Progenitor cell of endocrine pancreas (in vitro differentiated cells): ENCODE results near the gene KANSL1. TPM values are rescaled to one million over a fixed set of nuclear protein-coding genes. Genes with fewer than 3 reads are reported as not detected.

ENCODE experiments used
- DNase-seq: peaks from one replicate; pipeline ENCODE4 v3.0.0; 2021; ENCODE audit warnings: low spot score; ENCODE audit not compliant: unreplicated experiment
- H3K27ac Mint-ChIP-seq: 2 replicates; pipeline ENCODE4 v1.8.0; 2021; ENCODE audit warnings: mild to moderate bottlenecking, moderate library complexity, mixed read lengths
- H3K27me3 Mint-ChIP-seq: 2 replicates; pipeline ENCODE4 v1.8.0; 2021; ENCODE audit warnings: mixed read lengths
- H3K36me3 Mint-ChIP-seq: 2 replicates; pipeline ENCODE4 v1.8.0; 2022; ENCODE audit warnings: mixed read lengths; ENCODE audit not compliant: insufficient read depth
- H3K4me1 Mint-ChIP-seq: 2 replicates; pipeline ENCODE4 v1.8.0; 2021; ENCODE audit warnings: low read depth, mixed read lengths
- H3K4me3 Mint-ChIP-seq: 2 replicates; pipeline ENCODE4 v1.8.0; 2021; ENCODE audit warnings: low read depth, mild to moderate bottlenecking, moderate library complexity, mixed read lengths
- H3K9me3 Mint-ChIP-seq: 2 replicates; pipeline ENCODE4 v1.8.0; 2021; ENCODE audit warnings: low read depth, mixed read lengths
- CTCF ChIP-seq: fragments of 200-600 bp; sonication (generic); IDR thresholded peaks from one replicate; pipeline ENCODE4 v1.5.0; 2021; ENCODE audit warnings: antibody characterized with exemption, mild to moderate bottlenecking; ENCODE audit not compliant: unreplicated experiment
- total RNA-seq: library from RNA; stranded (reverse); gene quantifications from 2 replicates; pipeline ENCODE4 v1.2.1, GENCODE V29; 2021

The KANSL1 gene
- total RNA-seq, 1 donor from 2014 or later = 173 TPM

- H3K36me3 Mint-ChIP-seq = peaks cover 32% of the 10 kb centered on the region
- DNase-seq = no peak
Observed at GRCh38 chr17:46042925-46043324, 150.3 kb downstream of the KANSL1 start.

GRCh38 chr17:46042246-46042645 lies 151.0 kb downstream of the KANSL1 start:
- Mint-ChIP-seq H3K4me1 (peaks cover 12% of the 10 kb centered on the region), H3K4me3 (no peak overlapping the region), H3K27ac (peak overlapping the region; percentile 22), H3K27me3 (no peaks in the 10 kb centered on the region), H3K9me3 (no peaks in the 10 kb centered on the region), H3K36me3 (peaks cover 32% of the 10 kb centered on the region)
- no peak for DNase-seq
- TF ChIP-seq CTCF = no peak

More at GRCh38 chr17:46042925-46043324, 150.3 kb downstream of the KANSL1 start:
- Mint-ChIP-seq H3K4me3 (no peak overlapping the region), H3K4me1 (peaks cover 12% of the 10 kb centered on the region), H3K27me3 (no peaks in the 10 kb centered on the region), H3K27ac (peak overlapping the region; percentile 64), H3K9me3 (no peaks in the 10 kb centered on the region)
- no peak for TF ChIP-seq CTCF

GRCh38 chr17:46039592-46040186 lies 153.5 kb downstream of the KANSL1 start:
- Mint-ChIP-seq H3K4me3 (no peak overlapping the region), H3K27ac (peak overlapping the region; percentile 26), H3K9me3 (no peaks in the 10 kb centered on the region), H3K27me3 (no peaks in the 10 kb centered on the region), H3K4me1 (peaks cover 5% of the 10 kb centered on the region), H3K36me3 (peaks cover 28% of the 10 kb centered on the region)
- DNase-seq = no peak
- TF ChIP-seq CTCF = no peak

- no peak overlapping the region for H3K4me3 Mint-ChIP-seq
- H3K4me1 Mint-ChIP-seq = peaks cover 2% of the 10 kb centered on the region
- H3K27me3 Mint-ChIP-seq = no peaks in the 10 kb centered on the region
- no peaks in the 10 kb centered on the region for H3K9me3 Mint-ChIP-seq
- no peak for DNase-seq
- no peak for TF ChIP-seq CTCF
- no peak overlapping the region for H3K27ac Mint-ChIP-seq
- peaks cover 26% of the 10 kb centered on the region for H3K36me3 Mint-ChIP-seq
Observed at GRCh38 chr17:46038937-46039336, 154.3 kb downstream of the KANSL1 start.

- H3K36me3 Mint-ChIP-seq = peaks cover 23% of the 10 kb centered on the region
Observed at GRCh38 chr17:46038414-46038813, 154.8 kb downstream of the KANSL1 start.

More at GRCh38 chr17:46038414-46038813, 154.8 kb downstream of the KANSL1 start:
- TF ChIP-seq CTCF = no peak
- Mint-ChIP-seq H3K27me3 (no peaks in the 10 kb centered on the region), H3K9me3 (no peaks in the 10 kb centered on the region), H3K4me1 (peaks cover 2% of the 10 kb centered on the region), H3K27ac (peak overlapping the region; percentile 81), H3K4me3 (no peak overlapping the region)
- no peak for DNase-seq
